NCI-H82 (cell line): ENCODE measurements around the gene ZNF423.
"Not testable (repeated sequence)": the region's sequence is repeated elsewhere in the genome, so short reads cannot be mapped to it uniquely, and the experiment has no call there.

Experiments
- DNase-seq: peaks from one replicate; lab custom pipeline; 2025; lab: John Stamatoyannopoulos, UW

Gene ZNF423

DNA sequence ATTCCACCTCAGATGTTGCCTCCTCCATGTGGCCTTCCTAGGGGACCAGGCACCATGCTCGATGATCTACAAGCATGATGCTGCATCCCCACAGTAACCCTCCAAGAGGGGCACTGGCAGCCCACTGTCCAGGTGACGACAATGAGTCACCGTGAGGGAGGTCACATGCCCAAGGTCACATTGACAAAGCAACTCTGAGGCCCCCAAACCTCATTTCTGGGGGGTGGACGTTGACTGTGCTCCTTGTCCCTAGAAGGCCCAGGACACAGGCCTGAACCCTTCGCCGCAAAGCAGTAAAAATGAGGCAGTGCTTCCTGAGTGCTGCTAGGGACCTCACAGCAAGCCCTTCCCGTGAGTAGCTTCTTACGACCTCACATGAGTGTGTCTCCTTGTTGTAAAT is 345.8 kb downstream of the ZNF423 start:
- no peak for DNase-seq

DNA sequence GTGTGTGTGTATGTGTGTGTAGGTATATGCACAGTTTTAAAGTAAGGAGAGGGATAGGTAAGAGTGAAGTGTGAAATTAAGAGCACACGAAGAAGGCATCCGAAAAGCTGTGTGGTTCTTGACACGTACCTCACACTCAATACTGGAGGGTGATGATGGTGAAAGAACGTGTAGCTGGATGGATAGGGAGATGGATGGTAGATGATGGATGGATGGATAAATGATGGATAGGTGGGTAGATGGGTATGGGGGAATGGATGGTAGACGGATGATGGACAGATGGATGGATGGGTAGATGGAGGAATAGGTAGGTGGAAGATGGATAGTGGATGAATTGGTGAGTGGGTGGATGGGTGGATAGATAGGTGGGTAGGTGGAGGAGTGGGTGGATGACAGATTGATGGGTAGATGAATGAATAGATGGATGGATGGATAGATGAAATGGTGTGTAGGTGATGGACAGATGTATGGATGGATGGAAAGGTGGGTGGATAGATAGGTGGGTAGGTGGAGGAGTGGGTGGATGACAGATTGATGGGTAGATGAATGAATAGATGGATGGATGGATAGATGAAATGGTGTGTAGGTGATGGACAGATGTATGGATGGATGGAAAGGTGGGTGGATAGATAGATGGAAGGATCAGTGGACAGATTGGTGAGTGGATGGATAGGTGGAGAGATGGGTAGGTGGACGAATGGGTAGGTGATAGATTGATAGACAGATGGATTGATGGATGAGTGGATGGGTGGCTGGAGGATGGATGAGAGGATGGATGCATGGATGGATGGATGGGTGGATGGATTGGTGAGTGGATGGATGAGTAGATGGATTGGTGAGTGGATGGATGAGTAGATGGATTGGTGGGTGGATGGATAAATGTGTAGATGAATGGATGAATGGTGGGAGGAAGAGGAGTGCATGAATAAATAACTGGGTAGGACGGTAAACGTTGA is 349.6 kb downstream of the ZNF423 start:
- DNase-seq = not testable (repeated sequence)

DNA sequence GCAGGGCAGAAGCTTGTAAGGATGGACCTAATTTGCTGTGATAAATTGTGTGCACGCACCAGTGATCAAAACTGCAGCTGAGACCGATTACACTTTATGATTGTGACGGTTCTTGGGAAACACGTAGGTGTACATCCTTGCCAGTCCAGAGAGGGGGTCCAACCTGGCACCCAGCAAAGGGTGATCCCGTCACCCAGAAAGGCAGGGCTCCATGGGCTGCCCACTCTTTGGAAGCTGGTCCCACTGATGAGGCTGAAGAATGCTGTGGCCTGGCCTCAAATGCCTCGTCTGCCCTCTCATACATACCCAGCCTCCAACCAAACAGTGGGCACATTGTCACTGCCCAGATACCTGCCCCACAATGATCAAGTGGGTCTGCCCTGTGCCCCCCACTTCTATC is 350.4 kb downstream of the ZNF423 start:
- no peak for DNase-seq

DNA sequence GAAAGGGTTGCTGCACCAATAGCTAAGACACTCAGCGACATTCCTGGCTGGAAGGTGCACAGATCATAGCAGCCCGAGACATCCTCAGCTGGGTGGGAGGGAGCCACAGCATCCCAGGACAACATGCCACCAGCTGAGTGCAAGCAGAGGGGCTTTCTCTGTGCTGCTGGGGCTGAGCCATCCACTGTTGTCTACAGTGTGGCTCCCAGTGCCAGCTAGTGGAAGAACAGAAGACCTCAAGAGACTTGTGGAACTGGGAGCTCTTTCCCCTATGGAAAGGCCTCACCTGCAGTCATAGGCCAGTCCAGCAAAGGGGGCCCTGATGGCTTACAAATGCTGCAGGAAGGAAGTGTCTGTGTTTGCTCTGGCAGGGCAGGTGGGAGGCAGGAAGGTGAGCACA is 351.3 kb downstream of the ZNF423 start:
- DNase-seq = no peak

DNA sequence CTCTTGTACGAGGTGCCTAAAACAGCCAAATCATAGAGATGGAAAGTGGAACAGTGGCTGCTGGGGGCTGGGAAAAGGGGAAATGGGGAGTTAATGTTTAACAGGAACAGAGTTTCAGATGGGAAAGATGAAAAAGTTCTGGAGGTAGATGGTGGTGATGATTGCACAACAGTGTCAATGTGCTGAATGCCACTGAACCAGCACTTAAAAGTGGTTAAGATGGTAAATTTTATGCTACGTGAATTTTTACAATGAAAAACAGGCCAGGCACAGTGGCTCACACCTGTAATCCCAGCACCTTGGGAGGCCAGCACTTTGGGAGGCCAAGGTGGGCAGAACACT is 351.9 kb downstream of the ZNF423 start:
- no peak for DNase-seq

DNA sequence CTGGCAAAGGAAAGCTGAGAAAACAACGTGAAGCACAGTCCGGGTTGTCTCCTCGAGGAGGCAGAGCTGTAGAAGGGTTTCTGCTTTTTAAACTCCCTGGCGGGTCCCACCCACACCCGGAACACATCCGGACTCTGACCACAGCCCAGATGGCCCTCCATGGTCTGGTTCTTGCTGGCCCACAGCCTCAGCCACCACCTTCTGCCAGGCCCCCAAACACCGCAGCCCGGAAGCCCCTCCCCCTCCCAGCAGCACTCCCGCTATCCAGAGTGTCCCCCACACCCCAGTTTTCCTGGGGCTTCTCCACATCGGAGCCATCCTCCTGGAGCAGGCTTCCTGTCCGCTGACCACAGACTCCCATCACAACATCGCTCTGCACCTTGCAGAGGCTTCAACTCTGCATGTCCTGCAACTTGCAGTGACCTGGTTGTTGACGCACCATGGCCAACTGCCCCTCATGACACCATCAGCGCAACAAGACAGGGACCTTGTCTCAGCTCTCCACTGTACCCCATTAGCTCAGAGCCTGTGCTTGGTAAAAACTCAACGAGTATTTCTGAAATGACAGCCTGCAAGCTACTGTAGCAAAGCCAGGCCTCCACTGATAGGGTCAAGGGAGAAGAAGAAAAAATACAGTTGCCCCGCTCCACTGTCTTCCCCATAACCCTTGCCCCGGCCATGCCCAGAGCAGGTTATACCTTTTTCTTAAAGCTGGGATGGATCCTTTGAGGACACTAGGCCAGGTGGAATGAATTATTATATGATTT is 352.5 kb downstream of the ZNF423 start:
- DNase-seq = no peak

DNA sequence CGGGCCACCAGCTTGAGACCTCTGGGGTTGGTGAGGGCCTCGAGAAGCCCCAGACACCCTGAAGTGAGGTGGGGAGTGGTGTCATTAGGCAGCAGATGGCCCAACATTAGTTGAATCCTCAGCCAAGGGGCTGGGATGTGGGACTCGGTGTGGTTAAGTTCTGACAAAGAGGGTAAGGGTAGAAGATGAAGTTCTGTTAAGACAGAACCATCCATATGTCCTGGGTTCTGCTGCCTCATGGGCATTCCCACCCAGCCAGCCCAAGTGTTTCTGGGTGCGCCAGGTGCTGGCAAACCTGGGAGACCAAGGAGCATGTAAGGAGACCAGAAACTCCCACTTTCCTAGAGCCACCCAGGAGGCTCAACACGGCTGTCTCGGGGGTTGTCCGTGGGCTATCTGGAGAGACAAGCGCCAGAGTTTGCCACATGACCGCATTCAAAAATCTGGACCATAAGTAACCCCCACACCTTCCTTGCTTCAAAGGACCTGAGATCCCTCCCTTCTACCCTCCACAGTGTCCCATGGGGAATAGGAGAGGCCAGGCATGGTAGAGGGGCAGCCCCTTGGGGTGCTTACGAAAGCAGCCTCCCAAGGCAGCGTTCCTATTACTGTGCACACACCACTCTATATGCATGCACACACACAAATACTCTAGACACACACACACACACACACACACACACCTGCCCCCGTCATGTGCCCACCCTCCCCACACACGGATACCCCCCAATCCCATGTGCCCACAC is 353.6 kb downstream of the ZNF423 start:
- DNase-seq = no peak

DNA sequence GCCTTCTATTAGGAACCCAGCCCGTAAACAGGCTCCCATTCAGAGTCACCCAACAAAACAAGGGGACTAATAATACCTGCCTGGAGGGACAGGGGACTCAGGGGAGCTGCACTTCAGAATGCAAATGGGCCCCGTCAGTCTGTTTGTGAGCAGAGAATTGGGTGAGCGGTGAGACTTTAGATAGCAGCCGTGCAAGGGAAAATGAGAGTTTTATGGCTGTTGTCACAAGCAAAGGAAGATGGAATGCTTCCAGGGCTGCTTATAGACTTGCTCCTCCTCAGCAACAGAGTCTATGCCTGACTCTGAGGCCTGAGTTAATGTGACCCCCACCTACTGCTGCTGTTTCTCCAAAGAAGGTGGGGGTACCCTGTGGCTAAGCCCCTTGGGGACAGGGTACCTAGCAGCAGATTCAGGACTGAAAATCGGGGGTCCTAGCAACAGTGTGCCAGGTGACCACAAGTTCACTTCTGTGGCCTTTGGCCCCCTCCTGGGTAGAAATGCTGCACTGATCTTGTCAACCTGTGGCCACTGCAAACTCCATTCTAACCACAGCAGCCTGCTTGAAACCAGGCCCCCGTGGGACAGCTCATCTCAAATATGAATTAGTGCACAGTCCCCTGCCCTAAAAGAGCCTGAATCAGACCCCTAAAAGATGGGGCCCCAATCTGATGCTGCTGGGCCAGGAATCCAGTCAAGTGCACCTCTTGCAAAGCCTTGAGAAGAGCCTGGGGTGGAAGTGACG is 355.9 kb downstream of the ZNF423 start:
- no peak for DNase-seq

DNA sequence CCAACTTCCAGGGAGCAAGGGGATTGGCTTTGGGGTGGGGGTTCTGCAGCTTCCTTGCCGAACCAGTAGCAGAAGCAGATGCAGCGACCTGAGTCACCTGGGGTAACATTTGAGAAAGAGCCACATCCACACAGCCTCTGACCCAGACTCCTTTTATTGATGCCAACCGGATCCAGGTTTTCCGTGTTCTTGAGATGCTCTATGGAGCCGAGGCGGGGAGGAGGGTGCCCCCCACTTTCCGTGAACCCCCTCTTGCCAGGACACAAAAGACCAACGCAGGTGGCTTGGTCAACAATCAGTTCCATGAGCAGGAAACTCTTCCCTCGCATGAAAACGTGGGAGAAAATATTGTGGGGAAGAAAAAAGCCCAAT is 356.5 kb downstream of the ZNF423 start:
- no peak for DNase-seq

DNA sequence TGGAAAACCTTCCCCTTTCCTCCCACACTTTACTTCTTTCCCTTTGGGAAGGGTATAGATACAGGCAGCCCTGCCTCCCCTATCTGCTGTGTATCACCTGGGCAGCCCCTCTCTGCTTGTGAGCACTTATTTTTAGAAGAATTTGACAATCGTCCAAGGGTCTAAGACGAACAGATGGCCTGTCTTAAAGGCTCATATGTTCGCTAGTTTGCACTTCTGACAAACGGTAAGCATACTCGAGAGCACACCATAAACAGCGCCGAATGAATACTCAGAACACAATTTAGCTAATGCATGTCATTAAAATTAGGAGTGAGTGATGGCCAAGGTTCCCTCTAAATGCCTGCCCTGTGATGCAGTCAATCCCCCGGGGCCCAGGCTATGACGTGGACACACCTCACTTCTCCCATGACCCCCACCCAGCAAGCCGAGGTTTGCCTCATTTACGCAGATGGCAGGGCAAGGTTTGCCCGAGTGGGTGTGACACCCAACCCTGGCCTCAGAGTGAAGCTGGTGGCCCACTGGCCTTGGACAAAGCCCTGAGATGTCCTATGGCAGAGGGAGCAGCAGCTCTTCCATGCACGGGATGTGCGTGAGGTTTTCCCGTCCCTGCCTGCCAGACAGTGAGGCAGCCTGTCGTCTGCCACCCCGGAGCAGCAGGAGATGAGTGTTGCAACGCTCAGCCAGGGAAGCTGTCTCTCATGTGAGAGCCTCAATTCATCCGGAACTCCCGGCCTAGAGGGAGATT is 357.1 kb downstream of the ZNF423 start:
- DNase-seq = peak; percentile 82

DNA sequence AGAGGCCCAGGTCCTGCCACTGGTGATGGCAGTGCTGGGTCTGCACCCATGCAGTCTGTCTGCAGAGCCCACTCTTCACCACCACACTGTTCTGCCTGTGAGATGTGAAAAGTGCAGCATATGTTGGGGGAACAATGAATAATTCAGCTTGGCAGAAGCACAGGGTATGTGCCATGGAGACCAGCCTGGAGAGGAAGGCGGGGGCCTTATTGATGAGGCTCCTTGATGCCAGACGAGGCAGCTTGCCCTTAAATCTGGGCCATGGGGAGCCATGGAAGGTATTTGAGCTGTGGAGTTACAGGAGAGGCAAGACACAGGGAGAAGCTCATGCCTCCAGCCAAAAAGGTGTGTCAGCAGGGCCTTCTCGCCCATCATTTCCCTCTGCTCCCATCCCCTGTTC is 357.6 kb downstream of the ZNF423 start:
- DNase-seq = no peak

DNA sequence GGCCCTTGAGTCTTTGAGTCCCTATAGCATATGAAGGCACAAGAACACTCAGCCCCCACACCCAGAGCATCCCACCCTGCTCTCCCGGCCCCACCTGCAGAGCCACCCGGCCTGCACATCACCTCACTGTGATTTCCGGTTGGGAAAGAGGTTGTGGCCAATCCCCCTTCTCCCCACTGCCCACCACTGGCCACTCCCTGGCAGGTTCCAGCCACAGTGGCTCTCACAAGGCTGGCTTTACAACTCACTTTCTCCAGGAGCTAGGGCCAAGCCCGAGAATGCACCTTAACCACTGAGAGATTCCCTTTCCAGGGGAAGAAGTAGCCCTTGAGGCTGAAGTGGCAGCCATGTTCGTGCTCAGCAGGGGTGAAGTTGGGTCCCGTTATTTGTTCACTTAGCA is 358.4 kb downstream of the ZNF423 start:
- no peak for DNase-seq

DNA sequence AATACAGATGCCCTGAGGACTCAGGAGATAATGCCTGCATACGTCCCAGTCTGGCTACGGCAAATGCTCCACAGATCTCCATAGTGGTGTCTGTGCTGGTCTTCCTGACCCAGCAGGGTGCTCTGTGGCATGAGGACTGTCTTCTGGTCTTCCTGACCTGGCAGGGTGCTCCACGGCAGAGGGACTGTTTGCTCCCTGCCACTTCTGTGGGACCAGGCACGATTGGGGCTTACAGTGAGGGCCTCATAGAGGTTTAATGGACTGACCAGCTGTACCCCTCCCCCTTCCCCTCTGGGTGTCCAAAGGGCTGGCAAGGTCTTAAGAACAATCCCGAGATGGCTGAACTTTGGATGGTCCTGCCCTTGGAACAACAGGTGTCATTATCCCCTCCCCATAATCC is 359.3 kb downstream of the ZNF423 start:
- no peak for DNase-seq

DNA sequence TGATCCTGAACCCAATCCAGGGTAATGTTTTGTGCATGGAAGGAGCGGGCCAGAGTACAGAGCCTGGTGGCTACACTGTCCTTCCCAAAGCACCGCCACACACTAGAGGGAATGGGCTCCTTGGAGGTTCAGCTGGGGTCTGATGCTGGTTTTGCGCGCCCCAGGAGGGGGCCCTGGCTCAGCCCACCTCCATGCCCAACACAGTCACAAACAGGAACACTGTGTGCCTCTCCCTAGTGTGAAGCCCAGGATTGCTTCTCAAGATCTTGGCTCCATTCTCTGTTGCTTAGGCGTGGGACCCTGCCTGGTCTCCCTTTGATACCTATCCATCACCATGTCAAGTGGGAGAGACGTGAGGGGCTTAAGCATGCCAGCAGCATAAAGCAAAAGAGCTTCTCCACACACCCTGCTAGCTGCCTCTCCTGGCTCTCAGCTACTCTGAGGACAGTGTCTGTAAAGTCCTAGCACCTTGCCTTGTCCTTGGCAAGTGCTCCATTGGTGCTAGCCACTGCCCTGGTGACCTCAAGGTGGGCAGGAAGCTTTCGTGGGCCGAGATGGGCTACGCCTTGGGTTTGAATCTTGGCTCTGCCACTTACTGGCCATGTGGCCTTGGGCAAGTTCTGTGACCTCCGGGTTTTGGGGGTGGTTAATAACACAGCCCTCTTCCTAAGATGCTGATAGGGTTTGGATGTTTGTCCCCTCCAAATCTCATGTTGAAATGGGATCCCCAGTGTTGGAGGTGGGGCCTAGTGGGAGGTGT is 360.1 kb downstream of the ZNF423 start:
- DNase-seq = no peak

DNA sequence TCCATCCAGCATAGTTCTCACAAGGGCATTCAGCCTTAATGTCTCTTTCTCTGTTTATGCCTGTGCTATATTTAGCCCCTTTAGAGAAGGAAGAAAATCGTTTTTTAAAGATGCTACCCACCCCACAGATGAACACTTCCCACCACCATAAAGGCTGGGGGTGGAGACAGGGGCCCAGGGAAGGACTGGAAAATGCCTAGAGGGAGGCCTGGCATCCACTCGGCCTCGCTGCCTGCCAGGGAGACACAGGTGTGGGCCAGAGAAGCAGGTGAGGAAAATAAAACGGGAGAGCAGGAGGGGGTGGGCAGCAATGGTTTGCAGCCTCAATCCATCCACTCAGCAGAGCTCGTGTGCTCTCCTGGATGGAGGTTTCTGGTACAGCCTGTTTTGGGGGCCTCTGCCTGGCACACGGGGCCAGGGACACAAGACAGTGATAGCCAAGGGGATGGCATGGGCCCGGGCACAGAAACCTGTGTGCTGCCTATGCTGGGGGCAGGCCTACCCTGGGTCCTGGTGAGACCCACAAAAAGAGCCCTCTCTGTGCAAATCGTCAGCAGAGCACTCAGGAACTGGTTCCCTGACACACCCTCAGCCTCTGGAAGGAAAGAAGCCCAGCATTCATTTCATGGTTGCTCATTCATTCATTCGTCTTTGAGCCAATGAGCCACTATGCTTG is 360.9 kb downstream of the ZNF423 start:
- DNase-seq = no peak

DNA sequence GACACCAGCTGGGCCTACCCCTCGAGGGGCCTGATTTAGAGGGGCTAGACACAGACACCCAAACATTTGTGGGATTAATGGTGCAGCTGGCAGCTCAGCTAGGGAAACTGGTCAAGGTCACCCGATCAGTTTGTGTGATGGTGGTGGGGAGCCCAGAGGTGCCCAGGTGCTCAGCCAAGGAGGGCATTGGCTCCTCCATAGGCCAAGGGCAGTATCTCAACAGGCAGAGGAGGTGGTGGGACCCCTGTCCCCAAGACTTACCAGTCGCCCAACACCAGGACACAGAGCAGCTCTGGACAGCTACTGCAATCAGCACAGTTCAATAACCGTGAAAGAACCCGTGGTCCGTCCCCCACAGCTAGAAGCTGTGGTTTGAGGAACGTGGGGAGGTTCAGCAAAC is 361.4 kb downstream of the ZNF423 start:
- DNase-seq = no peak

DNA sequence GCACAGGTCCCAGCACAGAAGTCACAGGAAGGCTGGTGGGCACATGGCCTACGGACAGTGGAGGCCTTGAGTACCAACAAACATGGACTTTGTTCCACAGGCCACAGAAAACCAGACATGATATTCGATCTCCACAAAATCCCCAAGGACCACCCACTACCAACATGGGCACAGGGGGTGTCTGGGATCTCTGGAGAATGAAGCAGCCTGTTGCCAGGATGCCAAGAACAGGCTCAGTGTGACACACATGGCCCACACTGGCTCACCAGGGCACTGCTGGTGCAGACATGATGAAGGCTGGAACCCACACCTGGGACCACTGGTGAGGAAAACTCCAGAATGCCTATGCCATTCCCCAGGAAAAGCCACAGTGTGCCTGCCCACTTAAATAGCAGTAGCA is 362.1 kb downstream of the ZNF423 start:
- no peak for DNase-seq

DNA sequence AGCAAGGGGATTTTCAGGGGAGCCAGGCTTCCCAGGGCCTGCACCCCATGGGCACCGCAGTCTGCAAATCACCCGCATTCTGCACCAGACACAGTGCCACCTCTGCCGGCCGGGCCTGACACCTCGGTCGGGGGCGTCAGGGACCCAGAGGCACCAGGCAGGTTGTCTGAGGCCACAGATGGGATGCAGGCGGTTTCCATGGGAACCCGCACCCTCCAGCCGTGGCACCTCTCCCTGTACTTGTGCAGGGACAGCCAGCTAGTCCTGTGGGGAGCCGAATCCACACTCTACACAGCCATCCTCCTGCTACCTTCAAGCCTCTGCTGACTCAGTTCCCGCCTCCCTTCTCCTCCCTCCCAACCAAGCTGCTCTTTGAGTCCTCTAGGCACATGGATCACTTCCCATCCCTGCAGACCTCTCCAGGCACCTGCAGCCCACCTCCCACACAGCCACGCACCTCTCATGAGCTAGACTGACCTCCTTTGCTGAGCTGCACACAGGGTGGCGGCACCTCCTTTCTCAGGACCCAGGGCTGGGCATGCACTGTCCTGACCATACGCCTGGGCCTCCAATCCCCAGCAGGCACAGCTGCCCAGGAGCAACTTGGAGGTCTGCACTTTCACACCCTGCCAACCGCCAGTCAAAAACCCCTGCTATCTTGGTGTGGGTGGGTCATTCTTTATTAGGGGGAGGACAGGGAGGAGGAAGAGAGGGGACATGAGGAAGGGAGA is 362.9 kb downstream of the ZNF423 start:
- DNase-seq = no peak
